Common myeloid progenitor, CD34-positive (primary cell): ENCODE results near the gene DUSP6.

ENCODE experiments used
- CTCF ChIA-PET: fragments of 350-600 bp; sonication (Branson Sonifier 250); formaldehyde crosslinking; loops from one replicate; lab custom pipeline; 2021; ENCODE audit warnings: antibody characterized with exemption; lab: Charles Lee
- POLR2A ChIA-PET: fragments of 350-600 bp; sonication (Branson Sonifier 250); formaldehyde crosslinking; loops from one replicate; lab custom pipeline; 2021; ENCODE audit warnings: antibody characterized with exemption; lab: Charles Lee
- DNase-seq, 3 donors: peaks; one replicate each; pipeline versions ENCODE4 v3.0.0 to v3.0.0-alpha.2; 2013
- H3K27ac ChIP-seq, 2 experiments: 1 replicate in 1 of 2; 2 replicates in 1 of 2; pipeline ENCODE4 v1.7.0; 2013; ENCODE audit warnings: inconsistent platforms in 2 of 2, low read length in 2 of 2, mild to moderate bottlenecking in 2 of 2, low read depth in 1 of 2, moderate library complexity in 1 of 2; ENCODE audit not compliant: severe bottlenecking in 2 of 2, insufficient read depth in 1 of 2, poor library complexity in 1 of 2
- H3K27me3 ChIP-seq, 5 experiments: replicated peaks in 2 of 5; 1 replicate in 3 of 5; 2 replicates in 2 of 5; pipeline versions ENCODE4 v1.6.1 to v1.7.0; 2013; ENCODE audit warnings: low read length in 4 of 5, mild to moderate bottlenecking in 2 of 5, moderate library complexity in 2 of 5, inconsistent platforms in 1 of 5; ENCODE audit not compliant: insufficient read depth in 5 of 5, control insufficient read depth in 4 of 5
- H3K36me3 ChIP-seq, 4 experiments: 1 replicate in 2 of 4; 2 replicates in 2 of 4; pipeline versions ENCODE4 v1.6.1 to v1.7.0; 2013; ENCODE audit warnings: low read length in 3 of 4, control low read depth in 1 of 4, mild to moderate bottlenecking in 1 of 4; ENCODE audit not compliant: control insufficient read depth in 4 of 4, insufficient read depth in 4 of 4
- H3K4me1 ChIP-seq, 4 experiments: 1 replicate in 3 of 4; 2 replicates in 1 of 4; pipeline versions ENCODE4 v1.6.1 to v1.7.1; 2013; ENCODE audit warnings: low read length in 3 of 4, mild to moderate bottlenecking in 3 of 4, control low read depth in 1 of 4, inconsistent platforms in 1 of 4, moderate library complexity in 1 of 4; ENCODE audit not compliant: control insufficient read depth in 4 of 4, insufficient read depth in 4 of 4; ENCODE audit errors: control extremely low read depth in 1 of 4
- H3K4me3 ChIP-seq, 7 experiments: 1 replicate in 4 of 7; 2 replicates in 3 of 7; pipeline versions ENCODE4 v1.5.1 to v1.7.0; 2013; ENCODE audit warnings: mild to moderate bottlenecking in 7 of 7, low read length in 6 of 7, moderate library complexity in 6 of 7, inconsistent platforms in 2 of 7, low read depth in 2 of 7, control low read depth in 1 of 7; ENCODE audit not compliant: insufficient read depth in 4 of 7, control insufficient read depth in 1 of 7; ENCODE audit errors: extremely low read depth in 1 of 7
- H3K9me3 ChIP-seq, 5 experiments: 1 replicate in 4 of 5; 2 replicates in 1 of 5; pipeline versions ENCODE4 v1.6.1 to v1.7.1; 2013; ENCODE audit warnings: low read length in 4 of 5, mild to moderate bottlenecking in 2 of 5, inconsistent platforms in 1 of 5, low read depth in 1 of 5, moderate library complexity in 1 of 5; ENCODE audit not compliant: control insufficient read depth in 4 of 5, insufficient read depth in 2 of 5; ENCODE audit errors: control extremely low read depth in 1 of 5
- WGBS: methylation state at CpG from one replicate; pipeline ENCODE4 v1.1.5; 2013; ENCODE audit not compliant: insufficient coverage; 5-methylcytosine and 5-hydroxymethylcytosine counted together

The DUSP6 gene

GRCh38 chr12:89347325-89347829 lies 4.9 kb downstream of the DUSP6 start:
- DNase-seq, result peak in 1 of 3 donors; percentile 33
- H3K9me3 ChIP-seq, result no peaks in the 10 kb centered on the region
- H3K36me3 ChIP-seq, result peaks cover 2 to 29% (median 14%) of the 10 kb centered on the region in 4 experiments
- POLR2A ChIA-PET, result interaction anchor here (0.6 to 1.0 kb wide), 2 partner anchors 103 to 166 kb away, joined by 3 read pairs; no protein-coding TSS in a partner anchor
- peaks cover 49 to 79% (median 68%) of the 10 kb centered on the region in 4 experiments for H3K4me1 ChIP-seq
- H3K4me3 ChIP-seq, result peak overlapping the region in 5 of 7 experiments; percentile 33 to 97 (median 62)
- CTCF ChIA-PET, result interaction anchor here (0.7 to 2.9 kb wide), 11 partner anchors 16 to 308 kb away, joined by 3 to 11 read pairs (median 4); partner anchors contain the start of gene POC1B
- 66% methylated on average over 3 of the region's 3 CpGs for WGBS
- H3K27ac ChIP-seq, result no peak overlapping the region
- no peaks in the 10 kb centered on the region for H3K27me3 ChIP-seq

GRCh38 chr12:89346741-89347324 lies 5.5 kb downstream of the DUSP6 start:
- peaks cover 2 to 29% (median 14%) of the 10 kb centered on the region in 4 experiments for H3K36me3 ChIP-seq
- H3K27me3 ChIP-seq, result no peaks in the 10 kb centered on the region
- POLR2A ChIA-PET, result interaction anchor here (0.6 to 1.0 kb wide), 2 partner anchors 103 to 166 kb away, joined by 3 read pairs; no protein-coding TSS in a partner anchor
- peaks cover 49 to 75% (median 66%) of the 10 kb centered on the region in 4 experiments for H3K4me1 ChIP-seq
- H3K4me3 ChIP-seq, result peak overlapping the region in 6 of 7 experiments; percentile 33 to 97 (median 54)
- CTCF ChIA-PET, result interaction anchor here (0.7 to 2.9 kb wide), 15 partner anchors 16 to 307 kb away, joined by 3 to 11 read pairs (median 4); partner anchors contain the start of gene POC1B
- peak in 2 of 3 donors; percentile 83 to 88 for DNase-seq
- WGBS, result 0% methylated on average over 2 of the region's 8 CpGs
- no peaks in the 10 kb centered on the region for H3K9me3 ChIP-seq
- peak overlapping the region in 1 of 2 experiments; percentile 70 for H3K27ac ChIP-seq

DNA sequence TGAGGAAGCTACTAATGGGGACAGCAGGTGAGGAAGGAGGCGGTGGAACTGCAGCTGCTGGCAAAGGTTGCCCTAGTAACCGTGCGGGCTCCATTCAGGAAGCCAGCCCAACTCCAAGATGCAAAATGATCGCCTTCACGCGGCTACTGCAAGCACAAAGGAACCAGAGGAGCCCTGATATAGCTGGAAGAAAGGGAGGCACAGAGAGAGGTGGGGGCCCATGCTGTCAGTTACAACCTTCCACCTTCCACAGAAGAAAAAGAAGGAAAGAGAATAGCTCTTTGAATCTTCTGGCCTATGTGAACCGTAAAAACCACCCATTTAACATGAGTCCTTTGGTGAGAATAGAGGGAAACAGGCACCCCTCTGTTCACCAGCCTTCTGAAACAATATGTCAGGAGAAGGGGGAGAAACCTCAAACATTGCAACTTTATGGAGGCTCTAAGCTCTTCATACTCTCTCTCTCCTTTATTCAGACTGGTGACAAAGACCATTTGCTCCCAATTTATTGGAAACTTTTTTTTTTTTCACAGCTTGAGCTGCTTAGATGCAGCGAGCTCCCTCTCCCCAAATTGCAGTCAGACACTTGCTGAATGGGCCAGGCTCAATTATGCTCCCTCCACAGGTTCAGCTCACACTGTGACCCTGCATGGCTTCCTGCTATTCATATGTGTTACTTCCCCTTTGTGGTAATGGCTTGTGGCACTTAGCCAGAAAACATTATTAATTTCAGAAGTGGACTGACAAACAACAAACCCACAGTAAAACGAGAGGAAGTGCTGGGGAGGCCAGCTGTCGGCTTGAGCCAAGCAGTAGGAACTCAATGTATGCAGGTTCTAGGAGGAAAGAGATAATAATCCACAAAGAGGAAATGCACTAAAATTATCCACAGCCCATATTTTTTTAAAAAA lies 6.2 kb downstream of the DUSP6 start:
- Histone ChIP-seq H3K36me3 (peaks cover 2 to 29% (median 14%) of the 10 kb centered on the region in 4 experiments), H3K27me3 (no peaks in the 10 kb centered on the region), H3K27ac (peak overlapping the region in 1 of 2 experiments; percentile 70), H3K4me1 (peaks cover 49 to 80% (median 66%) of the 10 kb centered on the region in 4 experiments), H3K4me3 (peak overlapping the region in 6 of 7 experiments; percentile 46 to 97 (median 55)), H3K9me3 (no peaks in the 10 kb centered on the region)
- CTCF ChIA-PET, result interaction anchor here (0.6 to 2.9 kb wide), 20 partner anchors 10 to 307 kb away, joined by 3 to 11 read pairs (median 4); partner anchors contain the start of gene POC1B
- POLR2A ChIA-PET, result interaction anchor here (1.0 kb wide), 1 partner anchor 102 kb away, joined by 3 read pairs; no protein-coding TSS in a partner anchor
- DNase-seq, result peak; percentile 99
- WGBS, result 6% methylated on average over 7 of the region's 10 CpGs

- H3K27me3 ChIP-seq, result no peaks in the 10 kb centered on the region
- WGBS, result 11% methylated on average over 1 of the region's 3 CpGs
- ChIA-PET POLR2A (no interaction called here), CTCF (interaction anchor here (0.7 to 2.9 kb wide), 11 partner anchors 9 to 306 kb away, joined by 3 to 11 read pairs (median 5); partner anchors contain the start of gene POC1B)
- peaks cover 47 to 81% (median 65%) of the 10 kb centered on the region in 4 experiments for H3K4me1 ChIP-seq
- H3K9me3 ChIP-seq, result no peaks in the 10 kb centered on the region
- peak overlapping the region in 3 of 7 experiments; percentile 48 to 62 (median 60) for H3K4me3 ChIP-seq
- H3K36me3 ChIP-seq, result peaks cover 2 to 26% (median 13%) of the 10 kb centered on the region in 4 experiments
- no peak overlapping the region for H3K27ac ChIP-seq
- no peak for DNase-seq
Measured at GRCh38 chr12:89345376-89345775, 6.9 kb downstream of the DUSP6 start.

GRCh38 chr12:89344862-89345202 lies 7.5 kb downstream of the DUSP6 start:
- no peaks in the 10 kb centered on the region for H3K27me3 ChIP-seq
- H3K4me1 ChIP-seq, result peaks cover 41 to 76% (median 60%) of the 10 kb centered on the region in 4 experiments
- peaks cover 2 to 22% (median 12%) of the 10 kb centered on the region in 4 experiments for H3K36me3 ChIP-seq
- H3K27ac ChIP-seq, result no peak overlapping the region
- no peak overlapping the region for H3K4me3 ChIP-seq
- CTCF ChIA-PET, result interaction anchor here (0.5 to 2.7 kb wide), 5 partner anchors 9 to 292 kb away, joined by 3 to 11 read pairs (median 4); partner anchors contain the start of gene POC1B
- no peaks in the 10 kb centered on the region for H3K9me3 ChIP-seq
- no peak for DNase-seq
- 41% methylated on average over 2 of the region's 3 CpGs for WGBS
- POLR2A ChIA-PET, result no interaction called here

GRCh38 chr12:89344043-89344861 lies 8.0 kb downstream of the DUSP6 start:
- Histone ChIP-seq H3K9me3 (no peaks in the 10 kb centered on the region), H3K36me3 (peaks cover 2 to 16% (median 8%) of the 10 kb centered on the region in 4 experiments), H3K27ac (no peak overlapping the region), H3K4me3 (no peak overlapping the region), H3K27me3 (no peaks in the 10 kb centered on the region), H3K4me1 (peaks cover 35 to 70% (median 54%) of the 10 kb centered on the region in 4 experiments)
- POLR2A ChIA-PET, result no interaction called here
- CTCF ChIA-PET, result interaction anchor here (0.5 to 2.1 kb wide), 2 partner anchors 8 to 15 kb away, joined by 3 to 8 read pairs; no protein-coding TSS in a partner anchor
- 94% methylated on average over 7 of the region's 10 CpGs for WGBS
- no peak for DNase-seq
